Activated T-helper 2 cell treated with anti-CD3 and anti-CD28 coated beads, Interferon-gamma antibody, Interleukin-2, Interleukin-4, amounts not matched to agents 10 μg/mL and 5 μg/mL and 100 μg/mL, durations not matched to agents 14 hours and 24 hours and 36 hours (primary cell): ENCODE measurements around the gene RSPO1. TPM values are rescaled to one million over a fixed set of nuclear protein-coding genes. Genes with fewer than 3 reads are reported as not detected.

ENCODE experiments used
- DNase-seq: peaks from one replicate; pipeline ENCODE4 v3.0.0; 2021; ENCODE audit warnings: low spot score
- H3K27ac Mint-ChIP-seq: one replicate; pipeline ENCODE4 v1.8.0; 2021; ENCODE audit warnings: mixed read lengths
- H3K27me3 Mint-ChIP-seq: one replicate; pipeline ENCODE4 v1.8.0; 2021; ENCODE audit warnings: low read depth, mixed read lengths
- H3K36me3 Mint-ChIP-seq: one replicate; pipeline ENCODE4 v1.8.0; 2021; ENCODE audit warnings: low read depth, mixed read lengths
- H3K4me1 Mint-ChIP-seq: one replicate; pipeline ENCODE4 v1.8.0; 2021; ENCODE audit warnings: low read depth, mixed read lengths
- H3K4me3 Mint-ChIP-seq: one replicate; pipeline ENCODE4 v1.8.0; 2021; ENCODE audit warnings: low read depth, mild to moderate bottlenecking, moderate library complexity, mixed read lengths
- H3K9me3 Mint-ChIP-seq: one replicate; pipeline ENCODE4 v1.8.0; 2021; ENCODE audit warnings: mixed read lengths
- intact Hi-C: fragments of 100-400 bp; cut with micrococcal nuclease; formaldehyde crosslinking; loops from one replicate; pipeline ENCODE4 v1.15.1; 2023
- total RNA-seq: library from RNA; stranded (reverse); gene quantifications from 2 replicates; pipeline ENCODE4 v1.2.3, GENCODE V29; 2022

The RSPO1 gene
- total RNA-seq, 1 donor from 2014 or later: not detected

DNA sequence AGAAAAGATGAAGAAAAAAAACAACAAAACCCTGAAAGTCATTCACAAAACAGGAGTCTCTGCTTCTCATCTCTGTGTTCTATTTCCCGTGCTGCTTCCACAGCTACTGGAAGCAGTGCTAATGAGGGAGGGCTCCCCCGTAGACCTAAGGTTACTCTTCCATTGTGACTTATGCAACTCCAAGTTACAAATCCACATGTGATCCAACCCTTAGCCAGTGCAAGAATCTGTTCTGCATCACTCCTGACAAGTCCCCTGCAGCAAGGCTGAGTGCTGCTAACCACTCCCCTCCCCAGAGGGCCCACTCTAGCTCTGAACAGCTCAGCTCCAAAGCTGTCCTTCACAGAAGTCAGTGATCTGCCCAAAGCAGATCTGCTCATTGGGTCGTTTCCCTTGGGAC is 67.7 kb downstream of the RSPO1 start:
- no peaks in the 10 kb centered on the region for H3K27me3 Mint-ChIP-seq
- H3K4me1 Mint-ChIP-seq: peaks cover 16% of the 10 kb centered on the region
- DNase-seq: no peak
- peaks cover 68% of the 10 kb centered on the region for H3K36me3 Mint-ChIP-seq
- no peaks in the 10 kb centered on the region for H3K9me3 Mint-ChIP-seq
- no peak overlapping the region for H3K27ac Mint-ChIP-seq
- intact Hi-C loops: no loop called here
- H3K4me3 Mint-ChIP-seq: no peak overlapping the region

DNA sequence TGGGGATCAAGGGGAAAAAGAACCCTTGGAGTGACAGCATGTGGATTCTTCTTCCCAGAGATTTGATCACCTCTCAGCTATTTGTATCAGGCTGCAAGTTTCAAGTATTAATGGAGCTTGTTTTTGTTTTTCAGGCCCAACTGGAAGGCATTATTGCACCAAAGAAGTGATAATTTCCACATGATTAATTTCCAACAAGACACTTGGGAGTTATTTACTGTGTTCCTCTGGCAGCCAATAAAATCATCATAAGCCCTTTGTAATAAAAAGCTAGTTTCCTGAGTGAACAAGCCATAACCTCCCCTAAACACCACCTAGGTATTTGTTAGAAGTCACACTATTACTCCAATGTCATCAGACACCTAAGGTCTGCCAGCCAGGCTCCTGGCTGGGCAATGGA is 69.8 kb downstream of the RSPO1 start:
- Mint-ChIP-seq H3K27me3 (no peaks in the 10 kb centered on the region), H3K27ac (no peak overlapping the region), H3K4me3 (no peak overlapping the region), H3K36me3 (peaks cover 50% of the 10 kb centered on the region), H3K4me1 (no peaks in the 10 kb centered on the region), H3K9me3 (no peaks in the 10 kb centered on the region)
- intact Hi-C loops: no loop called here
- DNase-seq: no peak

DNA sequence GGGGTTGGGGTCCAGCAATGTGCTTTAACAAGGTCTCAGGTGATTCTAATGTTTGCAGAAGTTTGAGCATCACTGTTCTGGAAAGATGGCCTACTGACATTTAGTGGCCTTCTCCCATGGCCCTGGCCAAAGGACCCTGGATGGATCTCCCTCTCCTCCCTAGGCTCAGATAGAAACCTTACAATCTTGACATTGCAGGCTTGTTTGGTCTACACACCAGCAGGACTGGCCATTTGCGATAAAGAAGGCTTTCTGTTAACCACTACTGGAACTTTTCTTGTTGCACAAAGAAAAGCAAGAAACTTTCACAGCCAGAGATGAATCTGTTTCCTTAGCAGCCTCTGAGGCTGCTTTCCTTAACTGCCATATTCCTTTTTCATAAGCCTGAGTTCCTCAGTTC is 71.7 kb downstream of the RSPO1 start:
- Mint-ChIP-seq H3K36me3 (peaks cover 31% of the 10 kb centered on the region), H3K9me3 (no peaks in the 10 kb centered on the region), H3K4me1 (peaks cover 2% of the 10 kb centered on the region), H3K27me3 (no peaks in the 10 kb centered on the region), H3K4me3 (no peak overlapping the region), H3K27ac (no peak overlapping the region)
- intact Hi-C loops: no loop called here
- no peak for DNase-seq

Other genes with a start within 250 kb of the RSPO1 start
- 23.6 and 25.3 TPM in 2 replicates for gene ZC3H12A, start 160.3 kb downstream of the RSPO1 start, total RNA-seq
- gene MEAF6, start 120.1 kb downstream of the RSPO1 start, total RNA-seq: 87.9 and 93.0 TPM in 2 replicates
- gene SNIP1, start 80.6 kb downstream of the RSPO1 start, total RNA-seq: 26.1 and 27.8 TPM in 2 replicates
- gene DNALI1, start 78.0 kb downstream of the RSPO1 start, total RNA-seq: not detected in 2 replicates
- gene GNL2, start 39.0 kb downstream of the RSPO1 start, total RNA-seq: 95.6 and 98.0 TPM in 2 replicates
- 41.2 TPM in 2 replicates for gene CDCA8, start 57.6 kb upstream of the RSPO1 start, total RNA-seq
- gene EPHA10, start 130.2 kb upstream of the RSPO1 start, total RNA-seq: 0.21 TPM in 1 of 2 replicates, not detected in the other
- gene MANEAL, start 159.0 kb upstream of the RSPO1 start, total RNA-seq: 0.94 and 1.1 TPM in 2 replicates
- 22.6 and 24.5 TPM in 2 replicates for gene C1orf122, start 172.9 kb upstream of the RSPO1 start, total RNA-seq
- gene YRDC, start 173.3 kb upstream of the RSPO1 start, total RNA-seq: 45.2 and 46.5 TPM in 2 replicates
- gene MTF1, start 224.7 kb upstream of the RSPO1 start, total RNA-seq: 24.8 and 27.8 TPM in 2 replicates